Ascending aorta (tissue), 2 donors: ENCODE results near the gene NDUFS6. TPM values are rescaled to one million over a fixed set of nuclear protein-coding genes. Genes with fewer than 3 reads are reported as not detected.
"Not testable (repeated sequence)": the region's sequence is repeated elsewhere in the genome, so short reads cannot be mapped to it uniquely, and the experiment has no call there.

Source experiments
- DNase-seq, 2 donors: peaks; one replicate each; pipeline ENCODE4 v3.0.0-alpha.2; 2019; ENCODE audit warnings: low spot score in 2 of 2
- H3K27ac ChIP-seq, 2 donors: fragments of 200-600 bp; sonication (generic); one replicate each; pipeline ENCODE4 v1.5.1; 2016 to 2017; ENCODE audit warnings: mild to moderate bottlenecking in 1 of 2
- H3K27me3 ChIP-seq: fragments of 200-600 bp; sonication (generic); one replicate; pipeline ENCODE4 v1.5.1; 2017
- H3K36me3 ChIP-seq, 2 donors: fragments of 200-600 bp; sonication (generic); one replicate each; pipeline ENCODE4 v1.5.1; 2016
- H3K4me1 ChIP-seq, 2 donors: fragments of 200-600 bp; sonication (generic); one replicate each; pipeline ENCODE4 v1.5.1; 2016 to 2017; ENCODE audit warnings: mild to moderate bottlenecking in 1 of 2
- H3K4me3 ChIP-seq, 2 donors: fragments of 200-600 bp; sonication (generic); one replicate each; pipeline ENCODE4 v1.5.1; 2016 to 2017; ENCODE audit warnings: mild to moderate bottlenecking in 1 of 2
- H3K9me3 ChIP-seq, 2 donors: fragments of 200-600 bp; sonication (generic); one replicate each; pipeline ENCODE4 v1.5.1; 2016
- CTCF ChIP-seq, 3 experiments: fragments of 200-600 bp in 2 of 3; fragments of 450-650 bp in 1 of 3; sonication (generic) in 2 of 3; IDR thresholded peaks; one replicate each; pipeline ENCODE4 v1.5.1; 2016 to 2019; ENCODE audit warnings: antibody characterized with exemption in 3 of 3, mild to moderate bottlenecking in 1 of 3, moderate library complexity in 1 of 3
- intact Hi-C: fragments of 100-400 bp; cut with DNase I; formaldehyde crosslinking; loops from one replicate; pipeline ENCODE4 v1.15.1; 2023
- total RNA-seq: library from RNA; depleted of rRNA; stranded (reverse); fragments of >200 nt; gene quantifications from one replicate; pipeline ENCODE4 v1.1.0, GENCODE V29; 2016

Gene NDUFS6
- total RNA-seq, 1 donor from 2014 or later: 29.8 TPM

GRCh38 chr5:1786621-1787471 is 14.4 kb upstream of the NDUFS6 start:
- intact Hi-C loops: no loop called here
- no peak for TF ChIP-seq CTCF (IDR thresholded peaks at IDR 0.05)
- Histone ChIP-seq H3K27me3 (no peaks in the 10 kb centered on the region), H3K9me3 (no peaks in the 10 kb centered on the region), H3K4me3 (no peak overlapping the region), H3K36me3 (no peaks in the 10 kb centered on the region), H3K27ac (no peak overlapping the region), H3K4me1 (no peaks in the 10 kb centered on the region)
- no peak for DNase-seq

- intact Hi-C loops: no loop called here
- no peaks in the 10 kb centered on the region for H3K36me3 ChIP-seq
- H3K4me3 ChIP-seq: no peak overlapping the region
- H3K4me1 ChIP-seq: no peaks in the 10 kb centered on the region
- H3K27me3 ChIP-seq: no peaks in the 10 kb centered on the region
- H3K9me3 ChIP-seq: no peaks in the 10 kb centered on the region
- no peak for DNase-seq
- H3K27ac ChIP-seq: no peak overlapping the region
- no peak for TF ChIP-seq CTCF (IDR thresholded peaks at IDR 0.05)
These were observed 13.6 kb upstream of the NDUFS6 start for GRCh38 chr5:1787472-1788047.

- no peaks in the 10 kb centered on the region for H3K36me3 ChIP-seq
- no peaks in the 10 kb centered on the region for H3K4me1 ChIP-seq
- H3K4me3 ChIP-seq: no peak overlapping the region
- no peak for TF ChIP-seq CTCF (IDR thresholded peaks at IDR 0.05)
- H3K27me3 ChIP-seq: no peaks in the 10 kb centered on the region
- DNase-seq: no peak
- no peaks in the 10 kb centered on the region for H3K9me3 ChIP-seq
- intact Hi-C loops: no loop called here
- no peak overlapping the region for H3K27ac ChIP-seq
These were observed 13.0 kb upstream of the NDUFS6 start for GRCh38 chr5:1788200-1788599.

- TF ChIP-seq CTCF (IDR thresholded peaks at IDR 0.05): no peak
- no peaks in the 10 kb centered on the region for H3K9me3 ChIP-seq
- intact Hi-C loops: no loop called here
- no peak for DNase-seq
- no peaks in the 10 kb centered on the region for H3K36me3 ChIP-seq
- no peak overlapping the region for H3K27ac ChIP-seq
- H3K4me1 ChIP-seq: no peaks in the 10 kb centered on the region
- no peaks in the 10 kb centered on the region for H3K27me3 ChIP-seq
- H3K4me3 ChIP-seq: no peak overlapping the region
These were observed 12.4 kb upstream of the NDUFS6 start for GRCh38 chr5:1788828-1789227.

GRCh38 chr5:1789438-1789833 is 11.8 kb upstream of the NDUFS6 start:
- H3K27me3 ChIP-seq, DNase-seq, intact Hi-C loops, H3K9me3 ChIP-seq, H3K36me3 ChIP-seq, H3K27ac ChIP-seq, H3K4me1 ChIP-seq, H3K4me3 ChIP-seq: not testable (repeated sequence)

GRCh38 chr5:1789834-1790471 is 11.3 kb upstream of the NDUFS6 start:
- Histone ChIP-seq H3K36me3 (no peaks in the 10 kb centered on the region), H3K27ac (no peak overlapping the region), H3K27me3 (no peaks in the 10 kb centered on the region), H3K4me3 (no peak overlapping the region), H3K9me3 (no peaks in the 10 kb centered on the region), H3K4me1 (no peaks in the 10 kb centered on the region)
- intact Hi-C loops: no loop called here
- no peak for TF ChIP-seq CTCF (IDR thresholded peaks at IDR 0.05)
- DNase-seq: no peak
